Psoas muscle (tissue), 8 donors: Measurements from ENCODE around the gene SYNPO2. TPM values are rescaled to one million over a fixed set of nuclear protein-coding genes. Genes with fewer than 3 reads are reported as not detected.

Source experiments
- ATAC-seq, 4 donors: fragments of 200-7000 bp; cut with Tn5 transposase; one replicate each; pipeline ENCODE4 v1.9.1; 2020; ENCODE audit warnings: moderate library complexity in 3 of 4, mild to moderate bottlenecking in 2 of 4
- DNase-seq, 2 donors: peaks; one replicate each; pipeline ENCODE4 v3.0.0-alpha.2; 2020
- H3K27ac ChIP-seq: fragments of 200-600 bp; one replicate; pipeline ENCODE4 v1.8.0; 2022
- H3K27me3 ChIP-seq, 3 donors: fragments of 200-600 bp in 1 of 3; one replicate each; pipeline versions ENCODE4 v1.6.1 to v1.8.0; 2013 to 2022; ENCODE audit warnings: low read length in 2 of 3, mild to moderate bottlenecking in 2 of 3, moderate library complexity in 1 of 3; ENCODE audit not compliant: insufficient read depth in 3 of 3
- H3K36me3 ChIP-seq, 2 donors: fragments of 200-600 bp in 1 of 2; one replicate each; pipeline versions ENCODE4 v1.6.1 to v1.8.0; 2013 to 2022; ENCODE audit warnings: low read depth in 1 of 2, mild to moderate bottlenecking in 1 of 2, moderate library complexity in 1 of 2; ENCODE audit not compliant: insufficient read depth in 1 of 2
- H3K4me1 ChIP-seq: fragments of 200-600 bp; one replicate; pipeline ENCODE4 v1.8.0; 2022
- H3K4me3 ChIP-seq: fragments of 200-600 bp; one replicate; pipeline ENCODE4 v1.8.0; 2022; ENCODE audit warnings: mild to moderate bottlenecking
- H3K9me3 ChIP-seq: fragments of 200-600 bp; one replicate; pipeline ENCODE4 v1.8.0; 2022
- CTCF ChIP-seq: fragments of 200-600 bp; IDR thresholded peaks from one replicate; pipeline ENCODE4 v1.8.0; 2022; ENCODE audit warnings: antibody characterized with exemption
- WGBS, 3 donors: extraction: QIAGEN DNeasy Blood & Tissue Kit; methylation state at CpG; one replicate each; pipeline versions ENCODE4 v1.1.6 to v1.1.7; 2013; 5-methylcytosine and 5-hydroxymethylcytosine counted together
- intact Hi-C, 2 donors: fragments of 100-400 bp; cut with DNase I; formaldehyde crosslinking; loops; one replicate each; pipeline versions ENCODE4 v1.11.0 to v1.14.2; 2022
- polyA plus RNA-seq, 3 donors: library from polyadenylated mRNA; stranded (reverse); fragments of 200-250 nt; gene quantifications; one replicate each; pipeline ENCODE4 v1.2.3, GENCODE V29; 2013
- total RNA-seq, 4 donors: library from RNA; stranded (reverse); fragmentation: NEBNext Ultra II Directional in 2 of 4; extraction: Animal tissue kit (Norgen Biotek cat#: 25700) in 2 of 4; gene quantifications; one replicate each; pipeline versions ENCODE4 v1.2.1 to v1.2.4, GENCODE V29; 2021 to 2023
- donor health status: healthy with polysubstance abuse.
- donor health status: DM: no; HTN: no; CAD: no; lungs with moderate emphysema.
- donor health status: Bipolar disorder and iron deficiency.
- donor health status: healthy.
- donor health status: DM: yes; HTN: yes; CAD: no.
- donor health status: DM: no; HTN: no; CAD: no.
- donor health status: DM: no; HTN: no; CAD: no.
- donor health status: DM: yes; HTN: yes; CAD: no.

The SYNPO2 gene
- total and polyA plus RNA-seq, 7 donors = 35.7 to 2,858 (median 1,548) TPM

GRCh38 chr4:119070301-119070700 lies 181.6 kb downstream of the SYNPO2 start:
- no peak overlapping the region for H3K4me3 ChIP-seq
- H3K27me3 ChIP-seq = no peaks in the 10 kb centered on the region
- intact Hi-C loops = no loop called here
- no peak for TF ChIP-seq CTCF
- no peaks in the 10 kb centered on the region for H3K36me3 ChIP-seq
- no peaks in the 10 kb centered on the region for H3K9me3 ChIP-seq
- no peak overlapping the region for H3K27ac ChIP-seq
- H3K4me1 ChIP-seq = no peaks in the 10 kb centered on the region
- ATAC-seq (no peak), DNase-seq (no peak)
- WGBS, 3 donors = 70 to 84% (median 84%) methylated on average over 4 of the region's 4 CpGs

- Histone ChIP-seq H3K4me1 (no peaks in the 10 kb centered on the region), H3K9me3 (no peaks in the 10 kb centered on the region), H3K27me3 (no peaks in the 10 kb centered on the region), H3K36me3 (no peaks in the 10 kb centered on the region), H3K4me3 (no peak overlapping the region), H3K27ac (no peak overlapping the region)
- TF ChIP-seq CTCF = no peak
- no peak for DNase-seq
- WGBS, 3 donors = 72 to 77% (median 76%) methylated on average over 2 of the region's 2 CpGs
- intact Hi-C loops = no loop called here
- no peak for ATAC-seq
These were observed 192.3 kb downstream of the SYNPO2 start for GRCh38 chr4:119080721-119081541.

- Histone ChIP-seq H3K9me3 (no peaks in the 10 kb centered on the region), H3K27me3 (no peaks in the 10 kb centered on the region), H3K36me3 (no peaks in the 10 kb centered on the region), H3K4me3 (no peak overlapping the region), H3K4me1 (no peaks in the 10 kb centered on the region), H3K27ac (no peak overlapping the region)
- 68 to 83% (median 74%) methylated on average over 1 of the region's 1 CpG for WGBS, 3 donors
- intact Hi-C loops = no loop called here
- no peak for TF ChIP-seq CTCF
- no peak for DNase-seq
- ATAC-seq = no peak
These were observed 192.8 kb downstream of the SYNPO2 start for GRCh38 chr4:119081542-119081859.

GRCh38 chr4:119081943-119082342 lies 193.3 kb downstream of the SYNPO2 start:
- H3K4me3 ChIP-seq = no peak overlapping the region
- TF ChIP-seq CTCF = no peak
- no peak overlapping the region for H3K27ac ChIP-seq
- no peaks in the 10 kb centered on the region for H3K9me3 ChIP-seq
- intact Hi-C loops = no loop called here
- ATAC-seq (peak in 2 of 4 donors; percentile 53 to 61), DNase-seq (no peak)
- no peaks in the 10 kb centered on the region for H3K36me3 ChIP-seq
- no peaks in the 10 kb centered on the region for H3K27me3 ChIP-seq
- 37 to 38% (median 37%) methylated on average over 3 of the region's 3 CpGs for WGBS, 3 donors
- no peaks in the 10 kb centered on the region for H3K4me1 ChIP-seq

- DNase-seq = no peak
- no peak for ATAC-seq
- Histone ChIP-seq H3K27ac (no peak overlapping the region), H3K4me1 (no peaks in the 10 kb centered on the region), H3K27me3 (no peaks in the 10 kb centered on the region), H3K9me3 (no peaks in the 10 kb centered on the region), H3K4me3 (no peak overlapping the region), H3K36me3 (no peaks in the 10 kb centered on the region)
- WGBS, 3 donors = 35 to 48% (median 39%) methylated on average over 2 of the region's 2 CpGs
- no peak for TF ChIP-seq CTCF
- intact Hi-C loops = no loop called here
These were observed 194.0 kb downstream of the SYNPO2 start for GRCh38 chr4:119082661-119083060.
